OCI-LY1 (cell line): ENCODE data around the gene FARP1.

Source experiments
- CTCF ChIP-seq: fragments of 200-600 bp; sonication (generic), shearing (Covaris generic); IDR thresholded peaks from 2 replicates; pipeline ENCODE4 v1.5.1; 2017; ENCODE audit warnings: mild to moderate bottlenecking, antibody characterized with exemption, low read length, moderate library complexity, mixed read lengths
- EZH2 ChIP-seq: fragments of 200-600 bp; sonication (generic), shearing (Covaris generic); IDR thresholded peaks from 2 replicates; pipeline ENCODE4 v1.8.0; 2017; ENCODE audit warnings: borderline replicate concordance, mixed run types, mild to moderate bottlenecking, antibody characterized with exemption, low read length, moderate library complexity, mixed read lengths

DNA sequence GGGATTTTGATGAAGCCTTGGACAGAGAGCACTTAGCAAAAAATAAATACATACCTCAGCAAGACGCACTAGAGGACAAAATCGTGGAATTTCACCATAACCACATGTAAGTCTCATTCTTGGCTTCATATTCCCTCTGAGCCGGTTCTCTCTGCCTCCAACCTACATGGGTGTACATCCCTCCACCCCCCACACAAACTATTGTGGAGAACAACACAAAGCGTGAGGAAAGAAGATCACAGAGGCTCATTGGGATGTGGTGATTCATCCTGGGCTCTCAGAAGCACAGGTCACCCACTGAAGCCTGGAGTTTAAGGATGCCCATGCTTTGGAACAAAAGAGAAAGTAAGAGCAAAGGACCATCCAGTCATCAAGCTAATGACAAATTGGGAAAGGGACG lies 241.8 kb downstream of the FARP1 start:
- TF ChIP-seq CTCF (no peak), EZH2 (no peak)
